ENCODE results near the gene RELN. TPM values are rescaled to one million over a fixed set of nuclear protein-coding genes. Genes with fewer than 3 reads are reported as not detected.

The RELN gene
- total RNA-seq, 1 experiment from 2014 or later: 8.0 TPM

DNA sequence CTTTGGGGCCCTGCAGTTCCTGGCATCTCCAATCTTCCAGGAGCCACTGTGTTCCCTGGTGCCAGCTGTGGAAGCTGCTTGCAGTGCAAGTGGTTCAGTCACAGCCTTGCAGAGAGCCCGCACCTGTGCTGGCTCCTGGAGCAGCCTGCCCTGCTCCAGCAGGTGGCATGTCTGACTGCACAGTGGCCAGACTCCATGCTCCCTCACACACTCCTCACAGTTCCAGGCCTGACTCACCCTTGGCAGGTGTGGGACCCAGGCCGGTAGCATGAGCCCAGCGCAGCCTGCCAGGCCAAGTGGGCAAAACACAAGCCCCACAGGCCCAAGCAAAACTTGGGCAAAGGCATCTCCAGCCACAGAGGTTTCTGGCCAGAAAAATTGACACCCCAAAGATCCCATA lies 33.6 kb upstream of the RELN start:
- intact Hi-C loops (cut with micrococcal nuclease): no loop called here
- Histone ChIP-seq H3K4me2 (ENCODE audit: low read length) (no peak overlapping the region), H3K9me3 (ENCODE audit: low read length) (no peaks in the 10 kb centered on the region), H3K9ac (ENCODE audit: low read length) (no peak overlapping the region), H3K27me3 (ENCODE audit: low read length) (no peaks in the 10 kb centered on the region; the same call in 1 of the 2 replicates), H4K20me1 (ENCODE audit: low read length) (no peaks in the 10 kb centered on the region), H3F3A (ENCODE audit: low read length, unreplicated experiment) (no peaks in the 10 kb centered on the region), H2AFZ (ENCODE audit: low read length) (no peak overlapping the region), H3K27ac (ENCODE audit: low read length) (no peak overlapping the region), H3K79me2 (ENCODE audit: low read length) (no peaks in the 10 kb centered on the region), H3K36me3 (ENCODE audit: low read depth, low read length) (no peaks in the 10 kb centered on the region), H3K4me3 (ENCODE audit: low read length) (no peak overlapping the region), H3K9me2 (replicated peaks; ENCODE audit: low read length) (no peaks in the 10 kb centered on the region), H3K4me1 (ENCODE audit: insufficient read depth, low read length) (no peaks in the 10 kb centered on the region)
- no TSS peak for BruUV-seq (replicated peaks)
- CTCF ChIA-PET: no interaction called here
- TF ChIP-seq, protein P1, sequence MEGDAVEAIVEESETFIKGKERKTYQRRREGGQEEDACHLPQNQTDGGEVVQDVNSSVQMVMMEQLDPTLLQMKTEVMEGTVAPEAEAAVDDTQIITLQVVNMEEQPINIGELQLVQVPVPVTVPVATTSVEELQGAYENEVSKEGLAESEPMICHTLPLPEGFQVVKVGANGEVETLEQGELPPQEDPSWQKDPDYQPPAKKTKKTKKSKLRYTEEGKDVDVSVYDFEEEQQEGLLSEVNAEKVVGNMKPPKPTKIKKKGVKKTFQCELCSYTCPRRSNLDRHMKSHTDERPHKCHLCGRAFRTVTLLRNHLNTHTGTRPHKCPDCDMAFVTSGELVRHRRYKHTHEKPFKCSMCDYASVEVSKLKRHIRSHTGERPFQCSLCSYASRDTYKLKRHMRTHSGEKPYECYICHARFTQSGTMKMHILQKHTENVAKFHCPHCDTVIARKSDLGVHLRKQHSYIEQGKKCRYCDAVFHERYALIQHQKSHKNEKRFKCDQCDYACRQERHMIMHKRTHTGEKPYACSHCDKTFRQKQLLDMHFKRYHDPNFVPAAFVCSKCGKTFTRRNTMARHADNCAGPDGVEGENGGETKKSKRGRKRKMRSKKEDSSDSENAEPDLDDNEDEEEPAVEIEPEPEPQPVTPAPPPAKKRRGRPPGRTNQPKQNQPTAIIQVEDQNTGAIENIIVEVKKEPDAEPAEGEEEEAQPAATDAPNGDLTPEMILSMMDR (conservative IDR thresholded peaks at IDR 0.05; ENCODE audit: low read depth, low read length): no peak
- TF ChIP-seq EZH2phosphoT487 (IDR thresholded peaks at IDR 0.05; ENCODE audit: borderline replicate concordance, low read length): no peak
- ATAC-seq (no peak), DNase-seq (no peak)
- POLR2A ChIA-PET (ENCODE audit: unreplicated experiment): no interaction called here

DNA sequence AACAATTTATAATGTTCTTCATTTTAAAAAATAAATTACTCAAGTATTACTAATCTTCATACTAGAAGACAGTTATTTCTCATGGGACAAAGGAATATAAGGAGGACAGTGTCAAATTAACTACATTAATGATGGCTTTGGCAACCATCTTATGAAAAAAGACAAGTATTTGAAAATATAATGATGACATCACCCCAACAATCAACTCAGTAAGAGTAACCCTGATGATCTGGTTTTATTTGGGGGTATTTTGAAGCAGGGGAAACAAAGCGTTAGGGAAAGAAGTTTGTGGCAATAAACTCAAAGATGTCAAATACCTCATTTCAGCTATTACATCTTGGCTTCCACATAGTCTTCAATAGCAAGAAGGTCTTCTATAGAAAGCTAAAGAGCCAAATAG lies 29.0 kb upstream of the RELN start:
- Histone ChIP-seq H3K4me1 (ENCODE audit: insufficient read depth, low read length) (no peaks in the 10 kb centered on the region), H3K4me3 (ENCODE audit: low read length) (no peak overlapping the region), H3K79me2 (ENCODE audit: low read length) (no peaks in the 10 kb centered on the region), H3K9me2 (replicated peaks; ENCODE audit: low read length) (no peaks in the 10 kb centered on the region), H3K4me2 (ENCODE audit: low read length) (no peak overlapping the region), H3K9me3 (ENCODE audit: low read length) (no peaks in the 10 kb centered on the region), H3K27ac (ENCODE audit: low read length) (no peak overlapping the region), H3K27me3 (ENCODE audit: low read length) (no peaks in the 10 kb centered on the region), H3K9ac (ENCODE audit: low read length) (no peak overlapping the region), H4K20me1 (ENCODE audit: low read length) (no peaks in the 10 kb centered on the region), H3F3A (ENCODE audit: low read length, unreplicated experiment) (no peaks in the 10 kb centered on the region), H3K36me3 (ENCODE audit: low read depth, low read length) (no peaks in the 10 kb centered on the region), H2AFZ (ENCODE audit: low read length) (no peak overlapping the region)
- CTCF ChIA-PET: no interaction called here
- TF ChIP-seq EZH2phosphoT487 (IDR thresholded peaks at IDR 0.05; ENCODE audit: borderline replicate concordance, low read length) (no peak), EZH2 (IDR thresholded peaks at IDR 0.05; ENCODE audit: low read length, unreplicated experiment) (no peak)
- intact Hi-C loops (cut with micrococcal nuclease): no loop called here
- BruUV-seq (replicated peaks): no TSS peak
- DNase-seq: no peak
- no peak for ATAC-seq
- POLR2A ChIA-PET (ENCODE audit: unreplicated experiment): no interaction called here

DNA sequence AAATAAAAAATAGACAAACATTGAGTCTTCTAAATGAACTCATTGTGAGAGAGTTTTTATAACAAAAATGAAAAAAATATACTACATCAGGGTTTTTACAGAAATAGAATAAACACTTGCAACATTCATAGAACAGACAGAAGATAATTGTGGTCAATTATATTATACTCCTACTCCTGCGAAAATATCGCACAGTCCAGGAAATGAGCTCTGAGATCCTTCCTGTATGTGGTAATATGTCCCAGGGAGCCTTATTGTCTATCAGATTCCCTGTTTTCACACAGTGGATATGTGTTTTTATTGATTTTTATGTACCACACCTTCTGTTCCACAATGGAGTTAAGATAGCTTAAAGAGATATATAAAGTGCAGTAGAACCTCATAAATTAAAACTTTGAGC lies 27.5 kb upstream of the RELN start:
- intact Hi-C loops (cut with micrococcal nuclease): no loop called here
- CTCF ChIA-PET: no interaction called here

More for the DNA sequence above, 27.5 kb upstream of the RELN start:
- no peak overlapping the region for H3K27ac ChIP-seq (ENCODE audit: low read length)
- no peak for TF ChIP-seq EZH2phosphoT487 (IDR thresholded peaks at IDR 0.05; ENCODE audit: borderline replicate concordance, low read length)
- no peak for TF ChIP-seq EZH2 (IDR thresholded peaks at IDR 0.05; ENCODE audit: low read length, unreplicated experiment)
- TF ChIP-seq, protein P1 (conservative IDR thresholded peaks at IDR 0.05; ENCODE audit: low read depth, low read length): no peak
- no TSS peak for BruUV-seq (replicated peaks)
- H3F3A ChIP-seq (ENCODE audit: low read length, unreplicated experiment): no peaks in the 10 kb centered on the region
- ATAC-seq (no peak), DNase-seq (no peak)
- no peaks in the 10 kb centered on the region for H3K4me1 ChIP-seq (ENCODE audit: insufficient read depth, low read length)
- POLR2A ChIA-PET (ENCODE audit: unreplicated experiment): no interaction called here
- H3K79me2 ChIP-seq (ENCODE audit: low read length): no peaks in the 10 kb centered on the region
- no peak overlapping the region for H2AFZ ChIP-seq (ENCODE audit: low read length)
- H4K20me1 ChIP-seq (ENCODE audit: low read length): no peaks in the 10 kb centered on the region
- no peak overlapping the region for H3K4me3 ChIP-seq (ENCODE audit: low read length)
- H3K9me2 ChIP-seq (replicated peaks; ENCODE audit: low read length): no peaks in the 10 kb centered on the region
- H3K9me3 ChIP-seq (ENCODE audit: low read length): no peaks in the 10 kb centered on the region
- H3K36me3 ChIP-seq (ENCODE audit: low read depth, low read length): no peaks in the 10 kb centered on the region
- H3K27me3 ChIP-seq (ENCODE audit: low read length): no peaks in the 10 kb centered on the region
- H3K4me2 ChIP-seq (ENCODE audit: low read length): no peak overlapping the region
- H3K9ac ChIP-seq (ENCODE audit: low read length): no peak overlapping the region
